ENCODE results near the gene TLR5. TPM values are rescaled to one million over a fixed set of nuclear protein-coding genes. Genes with fewer than 3 reads are reported as not detected.

The TLR5 gene
- total RNA-seq, 2 donors from 2014 or later, result 8.2 to 10.1 TPM

DNA sequence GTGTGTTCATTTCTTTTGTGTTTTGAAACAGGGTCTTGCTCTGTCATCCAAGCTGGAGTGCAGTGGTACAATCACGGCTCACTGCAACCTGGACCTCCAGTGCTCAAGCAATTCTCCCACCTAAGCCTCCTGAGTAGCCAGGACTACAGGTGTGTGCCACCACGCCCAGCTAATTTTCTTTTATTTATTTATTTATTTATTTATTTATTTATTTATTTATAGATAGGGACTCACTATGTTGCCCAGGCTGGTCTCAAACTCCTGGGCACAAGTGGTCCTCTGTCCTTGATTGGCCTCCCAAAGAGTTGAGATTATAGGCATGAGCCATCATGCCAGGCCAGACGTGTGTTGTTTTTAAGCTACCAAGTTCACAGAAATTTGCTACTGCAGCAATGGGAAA lies 43.8 kb upstream of the TLR5 start:
- H3K36me3 ChIP-seq (replicated peaks in 1 of 2; ENCODE audit: insufficient read depth in 1 of 2, low read depth in 2 of 2), result no peaks in the 10 kb centered on the region
- no peak overlapping the region for H3K4me3 ChIP-seq
- H3K27ac ChIP-seq, result no peak overlapping the region
- DNase-seq (no peak), ATAC-seq (no peak)
- H3K9me3 ChIP-seq, result no peaks in the 10 kb centered on the region
- no peaks in the 10 kb centered on the region for H3K27me3 ChIP-seq
- WGBS, 2 donors, result 92 to 97% methylated on average over 3 of the region's 3 CpGs
- no peak for TF ChIP-seq POLR2A (IDR thresholded peaks at IDR 0.05)
- TF ChIP-seq CTCF (IDR thresholded peaks at IDR 0.05), result no peak
- peaks cover 2% of the 10 kb centered on the region for H3K4me1 ChIP-seq
- intact Hi-C loops (cut with DNase I), result no loop called here

DNA sequence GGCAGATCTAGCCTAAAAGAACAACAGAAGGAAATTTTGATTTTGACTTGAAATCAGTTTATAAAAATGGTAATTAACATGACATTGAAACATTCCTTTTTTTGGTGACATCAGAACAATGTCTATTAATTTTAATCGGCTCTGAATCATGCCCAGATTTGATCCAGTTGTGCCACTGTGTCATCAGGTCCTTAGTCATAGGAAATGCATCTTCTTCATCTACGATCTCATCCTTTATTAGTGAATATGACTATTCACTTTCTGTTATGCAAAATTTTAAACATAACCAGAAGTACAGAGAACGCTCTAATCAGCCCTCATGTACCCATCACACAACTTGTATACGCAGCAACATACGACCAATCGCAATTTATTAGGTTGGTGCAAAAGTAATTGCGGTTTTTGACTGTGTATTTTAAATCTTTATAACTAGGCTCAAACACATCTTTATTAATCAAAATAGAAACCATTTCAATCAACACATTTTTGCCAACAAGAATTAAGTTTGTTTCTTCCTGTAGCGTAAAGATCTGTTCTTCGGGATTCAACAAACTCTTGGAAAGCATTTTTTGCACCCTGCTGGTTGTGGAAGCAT lies 40.3 kb upstream of the TLR5 start:
- intact Hi-C loops (cut with DNase I), result no loop called here
- Histone ChIP-seq H3K36me3 (replicated peaks in 1 of 2; ENCODE audit: insufficient read depth in 1 of 2, low read depth in 2 of 2) (no peaks in the 10 kb centered on the region), H3K27ac (no peak overlapping the region), H3K4me1 (peaks cover 32% of the 10 kb centered on the region), H3K27me3 (no peaks in the 10 kb centered on the region), H3K9me3 (no peaks in the 10 kb centered on the region), H3K4me3 (no peak overlapping the region)
- no peak for TF ChIP-seq CTCF (IDR thresholded peaks at IDR 0.05)
- no peak for TF ChIP-seq POLR2A (IDR thresholded peaks at IDR 0.05)
- ATAC-seq (no peak), DNase-seq (no peak)
- 87 to 90% methylated on average over 9 of the region's 9 CpGs for WGBS, 2 donors

GRCh38 chr1:223180731-223181321 lies 37.8 kb upstream of the TLR5 start:
- no peaks in the 10 kb centered on the region for H3K27me3 ChIP-seq
- H3K4me3 ChIP-seq, result no peak overlapping the region
- peak overlapping the region; percentile 1 to 88 (median 57) for H3K27ac ChIP-seq
- intact Hi-C loops (cut with DNase I), result no loop called here
- DNase-seq (peak in 1 of 4 donors; percentile 66), ATAC-seq (peak; percentile 79)
- no peaks in the 10 kb centered on the region for H3K9me3 ChIP-seq
- TF ChIP-seq CTCF (IDR thresholded peaks at IDR 0.05) (no peak), POLR2A (IDR thresholded peaks at IDR 0.05) (peak in 1 of 3 donors; percentile 13)
- peaks cover 43% of the 10 kb centered on the region for H3K4me1 ChIP-seq
- WGBS, 2 donors, result 34 to 52% methylated on average over 5 of the region's 5 CpGs
- no peaks in the 10 kb centered on the region for H3K36me3 ChIP-seq (replicated peaks in 1 of 2; ENCODE audit: insufficient read depth in 1 of 2, low read depth in 2 of 2)

GRCh38 chr1:223179786-223180185 lies 36.7 kb upstream of the TLR5 start:
- Histone ChIP-seq H3K36me3 (replicated peaks in 1 of 2; ENCODE audit: insufficient read depth in 1 of 2, low read depth in 2 of 2) (no peaks in the 10 kb centered on the region), H3K4me3 (no peak overlapping the region), H3K27ac (peak overlapping the region in 2 of 4 donors; percentile 86 to 88), H3K27me3 (no peaks in the 10 kb centered on the region), H3K9me3 (no peaks in the 10 kb centered on the region), H3K4me1 (peaks cover 43% of the 10 kb centered on the region)
- intact Hi-C loops (cut with DNase I), result no loop called here
- DNase-seq (no peak), ATAC-seq (no peak)
- TF ChIP-seq CTCF (IDR thresholded peaks at IDR 0.05), result no peak
- TF ChIP-seq POLR2A (IDR thresholded peaks at IDR 0.05), result no peak
- 45 to 50% methylated on average over 1 of the region's 1 CpG for WGBS, 2 donors

DNA sequence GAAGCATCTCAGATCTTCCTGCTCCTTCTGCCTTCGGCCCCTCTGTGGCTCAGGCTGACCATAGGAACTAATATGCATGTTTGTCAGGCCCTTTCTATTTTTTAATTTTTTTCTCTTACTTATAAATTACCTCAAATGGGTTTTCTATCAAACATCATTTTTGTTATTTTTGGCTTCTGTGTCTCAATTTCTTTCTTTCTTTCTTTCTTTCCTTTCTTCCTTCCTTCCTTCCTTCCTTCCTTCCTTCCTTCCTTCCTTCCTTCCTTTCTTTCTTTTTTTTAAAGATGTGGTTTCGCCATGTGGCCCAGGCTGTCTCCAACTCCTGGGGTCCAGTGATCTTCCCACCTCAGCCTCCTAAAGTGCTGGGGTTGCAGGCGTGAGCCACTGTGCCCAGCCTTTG lies 36.2 kb upstream of the TLR5 start:
- TF ChIP-seq CTCF (IDR thresholded peaks at IDR 0.05), result no peak
- no peak for TF ChIP-seq POLR2A (IDR thresholded peaks at IDR 0.05)
- ATAC-seq, result no peak
- WGBS, 2 donors, result 92 to 96% methylated on average over 2 to 3 of the region's 3 CpGs
- Histone ChIP-seq H3K4me1 (peaks cover 43% of the 10 kb centered on the region), H3K9me3 (no peaks in the 10 kb centered on the region), H3K27ac (peak overlapping the region in 1 of 4 donors; percentile 88), H3K27me3 (no peaks in the 10 kb centered on the region), H3K4me3 (no peak overlapping the region), H3K36me3 (replicated peaks in 1 of 2; ENCODE audit: insufficient read depth in 1 of 2, low read depth in 2 of 2) (no peaks in the 10 kb centered on the region)
- DNase-seq, result no peak
- intact Hi-C loops (cut with DNase I), result no loop called here

Measured in body of pancreas (tissue), 4 donors.